Uterus (tissue), 2 donors: ENCODE measurements around the gene SUPT4H1.

Source experiments
- CTCF ChIP-seq, 4 experiments: fragments of 200-600 bp in 2 of 4; fragments of 450-650 bp in 2 of 4; sonication (generic) in 2 of 4; IDR thresholded peaks; one replicate each; pipeline ENCODE4 v1.5.1; 2016 to 2019; ENCODE audit warnings: antibody characterized with exemption in 4 of 4, mild to moderate bottlenecking in 2 of 4, moderate library complexity in 1 of 4
- POLR2A ChIP-seq, 2 donors: fragments of 450-650 bp; IDR thresholded peaks; one replicate each; pipeline ENCODE4 v1.6.1; 2016; ENCODE audit warnings: antibody characterized with exemption in 2 of 2, mild to moderate bottlenecking in 1 of 2, moderate library complexity in 1 of 2

DNA sequence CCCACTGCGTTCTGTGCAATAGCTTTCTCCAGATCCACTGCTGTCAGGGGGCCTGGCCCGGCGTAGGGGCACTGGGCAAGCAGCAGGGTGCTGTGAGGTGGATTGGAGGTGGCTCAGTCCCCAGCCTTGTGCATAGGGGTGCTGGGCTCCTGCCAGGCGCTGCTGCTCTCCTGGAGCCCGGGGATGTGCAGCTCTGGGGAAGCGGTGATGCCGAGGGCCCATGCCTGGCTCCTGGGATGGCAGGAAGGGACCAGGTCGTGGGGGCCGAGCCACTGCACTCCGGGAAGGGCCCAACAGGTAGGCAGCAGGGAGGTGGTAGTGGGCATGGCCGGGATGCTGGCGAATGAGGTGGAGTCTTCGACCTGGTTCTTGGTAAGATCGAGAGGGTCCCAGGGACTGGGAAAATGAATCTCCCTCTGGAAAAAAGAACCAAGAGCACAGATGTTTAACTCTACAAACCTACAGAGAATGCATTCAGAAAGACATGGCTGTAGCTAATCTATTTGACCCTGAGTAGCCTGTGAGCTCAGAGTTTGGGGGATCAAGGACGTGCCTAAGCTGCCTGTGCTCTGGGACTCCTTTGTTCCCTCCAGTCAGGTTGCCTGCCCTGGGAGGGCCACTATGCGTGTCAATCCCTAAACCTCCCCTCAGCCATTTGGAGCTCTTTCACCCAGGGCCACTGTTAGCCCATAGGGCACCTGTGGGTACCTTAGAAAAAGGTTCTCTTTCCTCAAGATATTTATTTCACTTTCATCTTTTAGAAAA, 6.6 kb upstream of the SUPT4H1 start:
- no peak for TF ChIP-seq CTCF (IDR thresholded peaks at IDR 0.05)
- TF ChIP-seq POLR2A (IDR thresholded peaks at IDR 0.05): no peak
